Fibroblast of skin of left quadriceps (primary cell): ENCODE results near the gene ZNF609.

Source experiments
- DNase-seq, 2 experiments: peaks; one replicate each; pipeline ENCODE4 v3.0.0-alpha.2; 2013; ENCODE audit warnings: low read depth in 2 of 2

Gene ZNF609

GRCh38 chr15:64542091-64542490 is 81.7 kb downstream of the ZNF609 start:
- no peak for DNase-seq

DNA sequence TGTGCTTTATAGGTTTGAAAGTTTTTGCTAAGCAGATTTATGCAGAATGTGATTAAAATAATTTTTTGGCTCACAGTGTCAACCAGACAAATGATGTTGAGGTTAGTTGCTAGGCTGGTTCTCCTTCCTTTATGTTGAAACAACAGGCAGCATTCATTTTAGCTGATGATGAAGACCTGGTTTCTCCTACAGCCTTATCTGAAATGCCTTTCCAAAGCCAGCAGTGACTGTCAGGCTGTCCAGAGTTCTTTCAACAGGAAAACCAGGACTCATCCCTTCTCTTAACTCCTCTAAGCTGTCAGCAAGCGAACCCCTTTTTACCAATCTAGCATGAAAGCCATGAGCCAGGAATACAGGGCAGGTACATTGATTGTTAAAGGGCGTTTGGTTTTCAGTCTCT is 84.1 kb downstream of the ZNF609 start:
- no peak for DNase-seq

GRCh38 chr15:64547275-64547674 is 86.9 kb downstream of the ZNF609 start:
- DNase-seq = no peak

DNA sequence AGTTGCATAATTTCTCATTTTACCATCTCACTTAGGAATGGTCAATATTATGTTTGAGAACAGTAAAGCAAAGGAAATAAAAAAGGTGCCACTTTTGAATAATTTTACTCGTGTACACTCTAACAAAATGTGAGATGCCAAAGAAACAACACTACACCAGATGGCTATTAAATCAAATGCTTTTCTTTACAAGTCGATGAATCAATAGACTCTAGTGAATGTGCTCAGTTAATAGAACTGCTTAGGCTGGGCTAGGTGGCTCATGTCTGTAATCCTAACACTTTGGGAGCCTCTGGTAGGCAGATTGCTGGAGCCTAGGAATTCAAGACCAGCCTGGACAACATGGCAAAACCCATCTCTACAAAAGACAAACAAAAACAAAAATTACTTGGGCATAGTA is 87.9 kb downstream of the ZNF609 start:
- DNase-seq = no peak

GRCh38 chr15:64549860-64550259 is 89.5 kb downstream of the ZNF609 start:
- DNase-seq = no peak

DNA sequence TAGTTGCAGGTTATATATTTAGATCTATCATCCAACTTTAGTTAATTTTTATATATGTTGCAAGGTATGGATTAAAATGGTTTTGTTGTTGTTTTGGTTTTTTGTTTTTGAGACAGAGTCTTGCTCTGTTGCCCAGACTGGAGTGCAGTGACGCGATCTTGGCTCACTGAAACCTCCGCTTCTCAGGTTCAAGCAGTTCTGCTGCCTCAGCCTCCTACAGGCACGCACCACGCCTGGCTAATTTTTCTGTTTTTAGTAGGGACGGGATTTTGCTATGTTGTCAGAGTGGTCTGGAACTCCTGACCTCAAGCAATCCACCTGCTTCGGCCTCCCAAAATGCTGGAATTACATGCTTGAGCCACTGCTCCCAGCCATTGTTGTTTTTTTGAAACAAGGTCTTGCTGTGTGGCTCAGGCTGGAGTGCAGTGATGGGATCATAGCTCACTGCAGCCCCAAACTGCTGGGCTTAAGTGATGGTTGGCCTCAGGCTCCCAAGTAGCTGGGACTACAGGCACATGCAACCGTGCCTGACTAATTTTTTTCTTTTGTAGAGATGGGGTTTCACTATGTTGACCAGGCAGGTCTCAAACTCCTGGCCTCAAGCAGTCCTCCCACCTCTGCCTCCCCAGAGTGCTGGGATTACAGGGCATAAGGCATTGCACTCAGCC is 92.0 kb downstream of the ZNF609 start:
- no peak for DNase-seq

DNA sequence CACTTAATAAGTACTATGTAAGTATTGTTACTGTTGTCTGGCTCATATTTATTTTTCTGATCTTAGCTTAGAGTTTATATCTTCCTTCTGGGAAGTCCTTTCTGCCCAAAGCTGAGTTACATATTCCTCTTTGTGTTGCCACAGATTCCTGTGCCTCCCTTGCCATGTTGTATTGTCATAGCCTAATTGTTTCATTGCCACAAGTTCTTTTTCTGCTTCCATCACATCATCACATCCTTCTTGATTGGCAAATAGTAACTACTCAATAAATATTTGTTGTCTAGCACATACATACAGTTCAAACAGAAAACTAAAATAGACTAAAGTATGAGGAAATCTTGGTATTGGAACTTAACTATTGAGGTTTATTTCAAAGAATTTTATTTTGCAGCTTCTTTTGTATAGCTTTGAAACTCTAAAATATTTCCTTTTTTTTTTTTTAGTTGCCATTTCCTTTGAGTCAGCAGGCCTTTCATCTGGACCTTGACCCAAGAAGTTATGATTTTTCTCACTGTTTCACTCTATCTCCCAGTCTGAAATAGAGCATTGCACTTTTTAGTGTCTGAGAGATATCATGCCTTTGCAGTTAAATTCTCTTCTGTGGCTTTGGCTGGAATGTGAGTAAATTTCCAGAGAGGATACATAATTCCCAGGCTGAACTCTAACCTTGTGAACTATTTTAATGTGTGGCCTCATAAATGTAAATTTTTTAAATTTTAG is 98.2 kb downstream of the ZNF609 start:
- peak; percentile 8 for DNase-seq

DNA sequence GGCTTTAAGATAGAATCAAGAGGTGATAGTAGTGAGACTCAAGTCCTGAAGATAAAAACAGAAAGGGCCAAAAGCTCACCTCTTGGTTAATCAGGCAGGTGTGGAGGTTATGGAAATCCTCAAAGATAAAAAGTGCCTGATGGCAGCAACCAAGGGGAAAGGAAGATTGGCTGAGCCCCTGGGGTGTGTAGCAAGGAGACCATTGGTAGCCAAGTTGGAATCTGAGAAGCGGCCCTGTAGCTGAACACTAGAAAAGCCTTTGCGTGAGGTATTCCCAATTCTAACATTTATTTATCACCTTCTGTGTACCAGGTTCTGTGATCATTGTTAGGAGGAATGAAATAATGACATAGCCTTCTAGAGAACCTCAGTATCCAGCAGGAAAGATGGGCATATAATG is 98.9 kb downstream of the ZNF609 start:
- no peak for DNase-seq

- DNase-seq = no peak
These were observed 100.1 kb downstream of the ZNF609 start for GRCh38 chr15:64560501-64560900.

- DNase-seq = no peak
These were observed 100.6 kb downstream of the ZNF609 start for GRCh38 chr15:64560998-64561397.

GRCh38 chr15:64562003-64562640 is 101.7 kb downstream of the ZNF609 start:
- no peak for DNase-seq

DNA sequence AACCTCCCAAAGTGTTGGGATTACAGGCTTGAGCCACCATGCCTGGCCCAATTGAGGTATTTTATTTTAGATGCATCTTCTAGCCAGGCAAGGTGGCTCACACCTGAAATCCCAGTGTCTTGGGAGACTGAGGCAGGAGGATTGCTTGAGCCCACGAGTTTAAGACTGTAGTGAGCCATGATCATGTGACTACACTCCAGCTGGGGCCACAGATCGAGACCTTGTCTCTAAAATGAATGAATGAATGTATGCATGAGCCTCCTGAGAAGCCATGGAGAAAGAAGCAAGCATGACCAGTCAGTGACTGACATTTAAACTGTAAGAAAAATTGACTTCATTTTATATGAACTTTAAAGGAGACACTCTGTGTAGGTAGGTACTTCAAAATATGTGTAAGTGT is 105.7 kb downstream of the ZNF609 start:
- DNase-seq = no peak

- no peak for DNase-seq
These were observed 106.5 kb downstream of the ZNF609 start for GRCh38 chr15:64566629-64567427.

DNA sequence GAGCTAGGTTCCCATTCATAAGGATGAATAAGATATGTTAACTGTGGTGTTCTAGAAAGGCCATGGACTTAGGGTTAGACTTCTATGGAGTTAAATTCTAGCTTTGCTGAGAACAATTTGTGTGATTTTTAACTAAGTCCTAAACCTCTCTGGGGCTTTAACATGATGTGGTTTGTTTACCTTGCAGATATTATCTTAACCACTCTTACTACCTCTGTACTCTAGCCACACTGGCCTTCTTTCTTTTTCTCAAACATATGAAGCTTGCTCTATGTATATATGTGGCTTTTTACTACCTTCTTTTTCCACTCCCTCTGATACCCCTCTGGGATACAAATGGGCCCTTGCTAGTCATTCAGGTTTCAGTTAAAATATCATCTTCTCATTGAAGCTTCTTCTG is 108.4 kb downstream of the ZNF609 start:
- DNase-seq = no peak

GRCh38 chr15:64571857-64572291 is 111.5 kb downstream of the ZNF609 start:
- DNase-seq = no peak

- DNase-seq = no peak
These were observed 112.5 kb downstream of the ZNF609 start for GRCh38 chr15:64572856-64573255.

DNA sequence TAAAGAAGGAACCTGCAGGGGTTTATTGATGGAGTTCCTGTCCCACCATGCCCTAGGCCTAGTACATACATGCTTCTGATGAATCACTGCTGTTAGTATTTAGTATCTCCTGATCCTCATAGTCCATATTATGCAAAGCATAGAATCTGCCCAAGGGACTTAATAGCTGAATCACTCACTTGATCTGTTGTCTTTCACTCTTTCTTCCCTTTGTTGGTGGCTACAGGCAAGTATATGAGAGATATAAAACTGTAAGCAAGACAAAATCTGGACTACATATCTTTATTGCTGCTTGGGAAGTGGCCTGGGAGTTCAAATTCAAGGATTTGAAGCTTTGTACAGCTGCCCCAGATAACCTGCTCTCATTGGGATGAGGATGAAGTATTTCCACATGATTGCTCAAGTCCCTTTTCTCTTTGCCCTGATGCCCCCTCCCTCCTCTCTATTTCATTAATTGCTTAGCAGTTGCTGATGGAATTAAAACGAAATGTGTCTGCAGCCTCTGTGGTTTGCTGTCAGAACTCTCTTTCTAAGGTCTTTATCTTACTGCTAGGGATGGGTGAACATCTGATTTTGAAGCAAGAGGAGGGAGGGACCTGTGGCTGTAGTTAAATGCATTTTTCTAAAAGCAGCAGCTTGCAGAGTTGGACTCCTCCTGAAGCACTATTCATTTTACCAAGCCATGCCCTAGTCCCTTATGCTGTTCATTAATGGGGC is 114.1 kb downstream of the ZNF609 start:
- peak; percentile 42 to 46 for DNase-seq

DNA sequence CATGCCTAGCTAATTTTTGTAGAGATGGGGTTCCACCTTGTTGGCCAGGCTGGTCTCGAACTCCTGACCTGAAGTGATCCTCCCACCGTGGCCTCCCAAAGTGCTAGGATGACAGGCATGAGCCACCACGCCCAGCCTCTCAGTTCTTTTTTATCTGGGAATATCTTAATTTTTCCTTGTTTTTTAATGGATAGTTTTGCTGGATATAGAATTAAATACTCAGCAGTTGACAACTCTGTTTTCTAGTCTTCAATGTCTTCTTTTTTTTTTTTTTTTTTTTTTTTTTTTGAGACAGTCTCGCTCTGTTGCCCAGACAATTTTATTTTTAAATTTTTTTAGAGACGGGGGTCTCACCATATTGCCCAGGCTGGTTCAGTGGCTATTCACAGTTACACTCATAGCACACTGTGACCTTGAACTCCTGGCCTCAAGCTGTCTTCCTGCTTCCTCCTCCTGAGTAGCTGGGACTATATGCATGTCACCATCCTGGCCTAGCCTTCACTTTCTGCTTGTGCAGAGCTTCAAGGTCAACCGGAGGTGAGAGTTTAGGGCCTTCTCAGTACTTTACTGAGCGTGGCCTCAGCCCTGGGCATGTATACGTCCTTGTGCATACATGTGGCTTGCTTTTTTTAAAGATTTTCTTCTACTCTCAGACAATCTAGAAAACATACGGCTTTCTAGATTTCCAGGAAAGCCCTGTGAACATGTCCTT is 120.5 kb downstream of the ZNF609 start:
- no peak for DNase-seq

- DNase-seq = no peak
These were observed 121.0 kb downstream of the ZNF609 start for GRCh38 chr15:64581408-64581761.

- DNase-seq = no peak
These were observed 121.8 kb downstream of the ZNF609 start for GRCh38 chr15:64582202-64582601.

DNA sequence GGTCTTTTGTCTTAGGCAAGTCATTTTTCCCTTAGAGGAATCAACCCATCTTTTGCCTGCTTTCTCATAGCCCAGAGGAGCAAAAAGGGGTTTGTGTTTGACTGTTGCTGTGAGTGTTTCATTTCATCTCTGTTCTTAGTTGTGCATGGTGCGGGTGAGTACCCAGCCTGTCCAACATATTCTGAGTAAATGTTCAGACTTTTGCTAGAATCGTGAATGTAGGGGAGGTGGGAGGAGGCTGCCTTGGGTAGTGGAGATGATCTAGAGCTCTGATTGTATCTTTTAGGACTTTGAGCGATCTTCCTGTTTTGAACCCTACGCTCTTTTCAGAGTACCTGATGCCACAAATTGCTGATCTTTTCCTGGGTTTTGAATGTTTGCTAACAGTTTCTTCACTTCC is 123.1 kb downstream of the ZNF609 start:
- DNase-seq = no peak
